HTERT RPE-1 (cell line): ENCODE data around the gene PIGC.
"Not testable (repeated sequence)": the region's sequence is repeated elsewhere in the genome, so short reads cannot be mapped to it uniquely, and the experiment has no call there.

ENCODE experiments used
- in situ Hi-C: fragments of 300-500 bp; cut with MboI; formaldehyde crosslinking; loops from 4 replicates; pipeline ENCODE4 v1.14.3; 2020; ENCODE audit warnings: low sequenced_read_pairs

PIGC gene

GRCh38 chr1:172467446-172467845 lies 23.6 kb upstream of the PIGC start:
- in situ Hi-C loops = no loop called here

GRCh38 chr1:172466795-172467407 lies 23.0 kb upstream of the PIGC start:
- in situ Hi-C loops = no loop called here

- in situ Hi-C loops = no loop called here
These were observed 21.7 kb upstream of the PIGC start for GRCh38 chr1:172465617-172466016.

- in situ Hi-C loops = no loop called here
These were observed 17.0 kb upstream of the PIGC start for GRCh38 chr1:172460887-172461315.

- in situ Hi-C loops = no loop called here
These were observed 16.3 kb upstream of the PIGC start for GRCh38 chr1:172460177-172460576.

GRCh38 chr1:172457479-172458130 lies 13.7 kb upstream of the PIGC start:
- in situ Hi-C loops = no loop called here

GRCh38 chr1:172456344-172456769 lies 12.5 kb upstream of the PIGC start:
- in situ Hi-C loops = no loop called here

GRCh38 chr1:172455451-172455850 lies 11.6 kb upstream of the PIGC start:
- in situ Hi-C loops = no loop called here

GRCh38 chr1:172453607-172454006 lies 9.7 kb upstream of the PIGC start:
- in situ Hi-C loops = no loop called here

GRCh38 chr1:172453153-172453545 lies 9.3 kb upstream of the PIGC start:
- in situ Hi-C loops = no loop called here

- in situ Hi-C loops = no loop called here
These were observed 8.8 kb upstream of the PIGC start for GRCh38 chr1:172452536-172453152.

- in situ Hi-C loops = no loop called here
These were observed 7.2 kb upstream of the PIGC start for GRCh38 chr1:172451002-172451443.

- in situ Hi-C loops = no loop called here
These were observed 6.6 kb upstream of the PIGC start for GRCh38 chr1:172450524-172450885.

- in situ Hi-C loops = no loop called here
These were observed 6.0 kb upstream of the PIGC start for GRCh38 chr1:172449585-172450523.

GRCh38 chr1:172448995-172449584 lies 5.2 kb upstream of the PIGC start:
- in situ Hi-C loops = no loop called here

GRCh38 chr1:172447641-172448040 lies 3.8 kb upstream of the PIGC start:
- in situ Hi-C loops = no loop called here

- in situ Hi-C loops = no loop called here
These were observed 2.7 kb upstream of the PIGC start for GRCh38 chr1:172446547-172446946.

GRCh38 chr1:172442843-172443565 lies 865 bp downstream of the PIGC start:
- in situ Hi-C loops = no loop called here

GRCh38 chr1:172442404-172442803 lies 1.5 kb downstream of the PIGC start:
- in situ Hi-C loops = no loop called here

GRCh38 chr1:172437183-172437582 lies 6.7 kb downstream of the PIGC start:
- in situ Hi-C loops = not testable (repeated sequence)
